OCI-M2 (cell line): ENCODE data around the gene NIT1.

Experiments
- DNase-seq: peaks from one replicate; lab custom pipeline; 2025; ENCODE audit not compliant: unreplicated experiment; lab: John Stamatoyannopoulos, UW

Gene NIT1, protein sequence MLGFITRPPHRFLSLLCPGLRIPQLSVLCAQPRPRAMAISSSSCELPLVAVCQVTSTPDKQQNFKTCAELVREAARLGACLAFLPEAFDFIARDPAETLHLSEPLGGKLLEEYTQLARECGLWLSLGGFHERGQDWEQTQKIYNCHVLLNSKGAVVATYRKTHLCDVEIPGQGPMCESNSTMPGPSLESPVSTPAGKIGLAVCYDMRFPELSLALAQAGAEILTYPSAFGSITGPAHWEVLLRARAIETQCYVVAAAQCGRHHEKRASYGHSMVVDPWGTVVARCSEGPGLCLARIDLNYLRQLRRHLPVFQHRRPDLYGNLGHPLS

DNA sequence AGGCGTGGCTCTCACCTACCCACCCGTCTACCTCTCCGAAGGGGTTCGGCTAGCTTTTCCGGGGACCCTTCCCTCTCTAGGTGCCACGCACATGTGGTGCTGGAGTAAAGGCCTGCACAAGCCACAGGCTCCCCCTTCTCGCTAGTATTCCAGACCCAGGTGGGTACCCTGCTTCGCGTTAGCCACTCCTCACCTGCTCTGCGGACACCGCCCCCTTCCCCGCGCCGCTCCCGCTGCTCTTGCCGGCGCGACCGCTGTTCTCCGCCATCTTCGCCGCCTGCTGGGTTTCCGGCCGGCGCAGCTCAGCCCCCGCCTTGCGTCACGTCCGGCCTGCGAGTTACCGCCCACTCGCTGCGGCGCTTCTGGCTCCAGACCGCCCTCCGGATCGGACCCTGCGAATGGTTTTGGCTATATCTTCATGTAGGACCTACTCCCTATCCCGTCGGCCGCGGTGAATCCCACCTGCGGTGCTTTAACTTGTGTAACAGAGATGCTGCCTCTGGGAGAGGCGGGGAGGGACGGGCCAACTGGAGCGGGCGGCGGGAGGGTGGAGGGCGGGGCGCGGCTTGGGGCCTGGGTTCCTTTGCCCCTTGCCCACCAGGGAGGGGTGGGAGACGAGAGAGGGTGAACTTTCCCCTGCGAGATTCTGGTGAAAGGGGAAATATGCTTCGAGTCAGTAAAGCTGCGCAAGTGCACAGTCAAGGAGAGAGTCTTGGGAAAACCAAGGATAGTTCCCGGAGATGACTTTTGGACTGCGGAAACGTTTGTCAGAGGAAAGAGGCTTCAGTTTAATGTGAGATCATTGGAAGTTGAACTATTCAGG lies at the start of gene NIT1, which contains the start of gene PFDN2:
TSS of gene NIT1 (plus strand) at position 347 of the 823 bp plus-strand sequence. CDS start at position 419, 72 bp downstream.
TSS of gene PFDN2 (minus strand) at position 279 of the 823 bp plus-strand sequence. CDS start at position 268, 11 bp downstream.
- DNase-seq = peak; percentile 35

DNA sequence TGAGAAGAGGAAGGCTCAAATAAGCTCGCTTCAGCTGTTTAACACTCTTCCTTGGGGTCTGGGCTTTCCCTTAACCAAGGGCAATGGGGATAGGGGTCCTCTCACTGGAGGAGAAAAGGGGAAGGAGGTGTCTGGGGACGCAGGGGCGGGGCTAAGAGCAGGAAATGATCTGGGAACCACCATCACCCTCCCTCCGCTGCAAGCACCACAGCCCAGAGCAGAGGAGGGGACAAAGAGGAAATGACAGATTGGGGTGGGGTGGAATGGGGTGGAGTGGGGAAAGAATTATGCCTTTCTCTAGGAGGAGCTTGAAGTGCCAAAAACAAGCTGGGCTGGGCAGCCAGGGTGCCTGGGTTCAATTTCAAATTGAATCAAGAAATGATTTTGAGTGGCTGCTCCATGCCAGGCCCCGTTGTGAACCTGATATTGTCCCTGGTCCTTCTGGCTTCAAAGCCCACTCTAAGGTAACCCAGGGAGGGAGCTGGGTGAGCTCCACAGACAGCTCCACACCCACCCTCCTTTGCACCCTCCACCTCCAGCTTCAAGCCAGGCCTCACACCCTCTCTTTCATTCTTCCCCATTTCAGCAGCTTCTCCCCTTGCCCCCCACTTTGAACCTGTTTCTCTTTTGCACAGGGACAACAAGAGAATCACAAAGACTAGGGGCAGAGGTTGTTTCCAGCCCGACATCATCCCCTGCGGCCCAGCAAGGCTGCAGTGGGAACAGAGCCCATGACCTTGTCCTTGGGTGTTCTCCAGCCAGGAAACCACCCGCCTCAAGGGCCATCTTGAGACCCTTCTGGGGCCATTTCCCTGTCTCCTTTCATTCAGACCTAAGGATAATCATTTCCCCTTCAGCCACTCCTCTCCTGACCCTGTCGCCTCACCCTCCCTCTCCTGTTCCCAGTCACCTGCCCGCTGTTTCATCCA lies 49.3 kb upstream of the NIT1 start:
- DNase-seq = peak; percentile 4

DNA sequence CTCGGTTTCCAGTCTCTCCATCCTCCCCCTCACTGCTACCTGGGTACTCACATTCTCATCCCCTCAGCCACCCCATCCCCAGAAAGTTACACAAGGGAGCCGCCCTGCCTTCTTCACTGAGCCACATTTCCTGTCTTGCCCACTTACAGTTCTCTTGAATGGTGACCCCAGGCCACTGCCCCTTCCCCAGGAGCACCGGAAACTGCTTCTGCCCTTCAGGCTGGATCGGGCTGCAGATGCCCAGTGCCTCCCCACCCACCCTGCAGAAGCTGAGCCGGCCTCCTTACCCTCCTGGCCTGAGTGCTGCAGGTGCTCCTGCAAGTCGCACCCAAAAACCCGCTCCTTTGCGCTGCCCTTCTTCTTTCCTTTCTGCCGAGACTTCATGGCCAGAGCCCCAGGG lies 48.7 kb upstream of the NIT1 start:
- DNase-seq = no peak

DNA sequence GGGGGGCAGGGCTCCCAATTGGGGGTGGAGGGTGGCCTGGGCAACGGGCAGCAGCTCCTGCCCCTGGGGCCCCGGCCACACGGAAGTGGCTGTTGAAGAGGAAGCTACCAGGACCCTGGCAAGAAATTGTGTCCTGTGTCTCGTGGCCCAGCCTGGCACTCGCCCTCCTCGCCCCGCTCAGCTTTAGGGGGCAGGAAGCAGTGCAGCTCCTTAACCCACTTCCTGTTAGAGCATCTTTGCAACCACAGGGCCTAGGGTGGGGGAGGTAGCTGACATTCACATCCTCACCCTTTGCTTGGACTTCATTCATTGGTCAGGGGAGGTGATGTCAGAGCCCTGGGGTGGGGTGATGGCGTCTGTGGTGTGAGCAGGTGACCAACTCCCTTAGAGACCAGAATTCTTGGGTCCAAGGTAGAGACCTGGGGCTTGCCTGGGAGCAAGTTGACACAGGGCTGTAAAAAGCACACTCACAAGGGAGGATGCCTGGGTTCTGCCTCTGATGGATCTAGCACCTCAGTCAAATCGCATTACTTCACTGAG lies 48.1 kb upstream of the NIT1 start, which contains the start of gene ARHGAP30:
TSS of gene ARHGAP30 (minus strand) at position 161 of the 540 bp plus-strand sequence. CDS start 267 bp downstream, outside the sequence.
- no peak for DNase-seq

DNA sequence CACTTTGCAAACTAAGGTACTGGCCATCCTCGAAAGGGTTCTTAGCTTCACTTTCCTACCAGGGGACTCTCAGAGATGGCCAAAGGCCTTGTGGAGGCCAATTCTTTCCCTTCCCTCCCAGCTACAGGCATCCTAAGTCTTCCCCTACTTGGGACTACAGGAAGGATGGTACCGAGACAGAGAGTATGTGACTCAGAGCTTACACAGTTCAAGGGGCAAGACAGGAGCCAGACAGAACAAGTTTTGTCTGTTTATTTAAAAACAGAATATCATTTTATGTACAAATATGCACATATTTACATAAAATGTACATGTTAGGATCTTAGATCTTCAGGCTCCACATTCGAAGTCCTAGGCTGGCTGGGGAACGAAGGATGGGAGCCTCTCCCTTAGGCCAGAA lies 47.1 kb upstream of the NIT1 start:
- DNase-seq = no peak

DNA sequence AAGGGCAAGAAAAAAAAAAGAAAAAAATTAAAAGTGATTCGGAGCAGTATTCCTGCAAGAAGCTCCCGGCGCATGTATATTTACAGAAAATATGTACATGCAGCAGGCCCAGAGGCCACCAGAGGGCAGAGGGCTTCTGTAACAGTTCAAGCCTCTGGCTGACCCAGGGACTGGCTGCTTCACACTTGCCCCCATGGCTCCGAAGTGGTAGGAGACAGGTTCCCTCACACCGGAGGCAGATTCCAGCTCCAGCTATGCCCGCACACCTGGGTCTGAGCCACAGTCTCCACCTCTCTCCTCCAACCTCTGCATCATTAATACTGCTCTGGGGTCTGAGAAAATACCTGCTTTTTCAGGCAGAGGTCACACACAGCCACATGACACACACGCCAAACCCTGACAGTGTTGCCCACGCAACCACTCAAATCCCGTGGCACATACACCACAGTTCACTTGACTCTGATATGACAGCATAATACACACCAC lies 46.0 kb upstream of the NIT1 start:
- no peak for DNase-seq

DNA sequence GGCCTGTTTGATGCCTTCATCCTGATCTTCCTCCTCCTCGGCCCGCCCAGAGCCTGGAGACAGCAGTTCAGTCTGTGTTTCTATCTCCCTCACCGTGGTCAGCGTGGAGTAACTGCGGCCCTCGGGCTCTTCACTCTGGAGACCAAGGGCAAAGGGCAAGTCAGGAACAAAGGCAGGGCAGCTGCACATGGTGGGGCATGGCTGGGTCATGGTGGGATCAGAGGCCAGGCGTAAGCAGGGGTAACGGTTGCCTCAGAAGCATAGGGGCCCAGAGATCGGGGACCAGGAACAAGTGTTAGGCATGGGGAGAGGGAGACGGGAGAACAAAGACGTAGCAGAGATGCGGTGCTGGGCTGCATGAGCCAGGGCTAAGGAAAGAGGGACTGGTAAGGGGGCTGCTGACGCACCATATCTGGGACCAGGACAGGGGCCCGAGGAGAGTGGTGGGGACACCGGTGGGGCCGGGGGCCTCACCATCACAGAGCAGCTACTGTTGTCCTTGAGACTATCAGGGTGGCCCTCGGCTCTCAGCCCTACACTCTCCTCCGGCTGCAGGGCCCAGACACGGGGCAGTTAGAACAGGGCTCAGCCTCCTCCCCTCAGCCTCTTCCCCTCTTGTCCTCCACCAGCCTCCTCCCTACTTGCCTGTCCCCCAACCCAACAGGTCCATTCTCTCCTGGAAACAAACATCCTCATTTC lies 45.0 kb upstream of the NIT1 start:
- DNase-seq = no peak

DNA sequence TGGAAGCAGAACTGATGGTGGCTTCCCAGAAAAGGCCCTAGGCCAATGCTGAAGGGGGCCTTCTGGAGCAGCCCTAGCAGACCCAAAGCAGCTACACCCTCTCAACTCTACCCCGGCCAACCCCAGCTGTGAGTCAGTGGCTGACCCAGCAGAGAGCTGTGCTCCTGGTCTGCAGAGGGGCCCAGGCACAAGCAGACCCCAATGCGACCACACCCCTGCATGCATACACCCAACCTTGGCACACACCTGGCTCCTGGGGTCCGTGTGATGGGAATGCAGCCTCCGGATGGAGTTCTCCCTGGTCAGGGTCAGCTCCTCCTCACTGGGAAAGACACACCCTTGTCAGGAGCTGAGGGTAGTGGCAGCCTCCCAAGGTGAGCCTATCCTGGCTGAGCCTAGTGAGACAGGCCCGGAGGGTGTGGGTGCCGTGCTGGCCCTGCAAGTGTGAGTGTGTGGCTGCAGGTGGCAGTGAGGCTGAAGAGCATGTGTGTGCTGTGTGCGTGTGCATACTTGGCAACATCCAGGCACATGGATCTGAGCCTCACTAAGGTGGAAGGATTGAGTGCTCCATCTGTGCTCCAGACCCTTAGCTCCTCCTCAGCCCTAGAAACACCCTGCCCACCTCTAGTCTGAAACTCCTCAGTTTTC lies 44.3 kb upstream of the NIT1 start:
- DNase-seq = no peak

DNA sequence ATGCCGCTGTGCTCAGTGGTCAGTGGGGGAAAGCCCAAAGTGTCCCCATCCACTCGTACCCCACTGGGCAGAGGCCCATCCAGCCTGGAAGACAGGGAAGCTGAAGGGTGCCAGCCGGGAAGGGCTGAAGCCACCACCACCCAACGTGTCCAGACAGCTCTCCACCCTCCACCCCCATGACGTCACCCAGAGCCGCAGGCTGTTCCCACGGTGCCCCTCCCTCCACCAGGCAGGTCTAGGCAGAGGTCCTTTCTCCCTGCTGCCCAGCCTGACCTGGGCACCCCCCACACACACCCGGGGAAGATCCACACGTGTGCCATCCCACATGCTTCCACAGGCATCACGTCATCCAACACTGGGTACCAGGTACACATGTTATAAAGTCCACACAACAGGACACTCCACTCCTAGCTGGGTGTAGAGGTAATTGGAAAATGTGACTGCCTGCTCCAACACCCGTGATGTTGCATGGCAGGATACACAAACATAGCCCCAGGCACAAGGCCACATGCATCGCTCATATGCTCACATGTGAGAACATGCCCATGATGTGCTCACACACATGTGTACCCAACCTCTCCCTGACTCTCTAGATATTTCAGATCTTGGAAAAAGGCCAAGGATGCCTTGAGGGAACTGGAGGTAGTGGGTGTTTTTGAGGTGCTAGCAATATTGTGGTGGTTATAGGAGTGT lies 43.1 kb upstream of the NIT1 start:
- no peak for DNase-seq

DNA sequence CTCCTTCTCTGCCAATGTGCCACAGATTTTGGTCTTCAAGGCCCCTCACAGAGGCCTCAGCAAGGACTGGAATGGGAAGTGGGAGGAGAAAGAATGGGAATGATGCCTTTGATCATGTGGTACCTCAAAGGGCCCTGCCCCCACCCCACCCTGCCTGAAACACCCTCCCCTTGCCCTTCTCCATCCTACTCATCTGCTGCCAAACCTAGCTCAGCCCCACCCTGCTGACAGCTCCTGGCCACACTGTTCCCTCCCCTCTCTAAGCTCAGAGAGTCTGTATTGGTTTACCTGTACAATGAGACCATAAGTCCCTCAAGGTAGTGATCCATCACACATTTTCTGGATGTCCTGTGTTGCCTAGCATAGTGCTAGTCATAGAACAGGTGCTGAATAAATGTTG lies 41.5 kb upstream of the NIT1 start:
- DNase-seq = no peak

DNA sequence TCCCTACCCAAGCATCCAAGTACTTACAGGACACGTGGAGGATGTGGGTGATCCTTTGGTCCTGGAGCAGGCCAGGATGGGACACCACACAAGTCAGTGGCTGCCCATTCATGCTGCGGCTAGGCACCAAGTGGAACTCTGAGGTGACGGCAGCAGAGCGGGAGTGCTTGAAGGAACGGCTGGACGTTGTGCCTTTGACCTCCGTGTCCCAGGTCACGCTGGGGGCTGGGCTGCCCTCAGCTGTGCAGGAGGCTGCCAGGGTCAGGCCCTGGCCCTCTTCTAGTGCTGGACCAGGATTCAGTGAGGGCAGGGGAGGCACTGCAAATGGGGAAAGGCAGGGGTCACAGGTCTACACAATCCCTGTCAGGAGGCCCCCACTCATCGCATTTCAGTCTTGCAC lies 40.5 kb upstream of the NIT1 start:
- DNase-seq = no peak

DNA sequence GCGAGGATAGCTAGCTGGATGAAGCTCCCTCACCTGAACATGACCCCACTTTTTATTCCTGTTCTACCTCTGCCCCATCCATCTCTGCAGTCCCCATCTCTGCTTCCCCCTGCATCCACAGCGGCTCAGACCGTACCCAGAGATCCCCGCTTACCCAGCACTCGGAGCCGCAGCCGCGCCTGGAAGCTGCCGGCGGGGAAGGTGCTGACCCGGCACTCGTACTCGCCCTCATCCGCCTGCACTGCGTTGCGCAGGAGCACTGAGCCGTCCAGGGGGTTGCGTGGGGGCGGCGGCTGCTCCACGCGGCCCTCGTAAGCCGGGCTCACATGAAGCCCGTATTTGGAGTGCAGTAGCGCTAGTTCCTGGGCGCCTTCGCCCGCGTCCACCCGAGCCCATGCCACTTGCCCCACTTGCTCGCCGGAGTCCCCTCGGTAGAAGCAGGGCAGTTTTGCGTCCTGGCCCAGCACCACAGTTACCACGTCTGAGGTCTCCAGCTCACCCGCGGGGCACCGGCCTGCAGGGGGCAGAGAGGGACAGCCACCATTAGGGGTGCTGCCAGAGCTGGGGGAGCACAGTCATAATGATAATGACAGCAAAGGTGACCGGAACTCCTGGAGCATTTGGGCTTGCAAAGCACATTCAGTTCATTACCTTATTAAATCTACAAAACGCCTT lies 38.3 kb upstream of the NIT1 start:
- no peak for DNase-seq

DNA sequence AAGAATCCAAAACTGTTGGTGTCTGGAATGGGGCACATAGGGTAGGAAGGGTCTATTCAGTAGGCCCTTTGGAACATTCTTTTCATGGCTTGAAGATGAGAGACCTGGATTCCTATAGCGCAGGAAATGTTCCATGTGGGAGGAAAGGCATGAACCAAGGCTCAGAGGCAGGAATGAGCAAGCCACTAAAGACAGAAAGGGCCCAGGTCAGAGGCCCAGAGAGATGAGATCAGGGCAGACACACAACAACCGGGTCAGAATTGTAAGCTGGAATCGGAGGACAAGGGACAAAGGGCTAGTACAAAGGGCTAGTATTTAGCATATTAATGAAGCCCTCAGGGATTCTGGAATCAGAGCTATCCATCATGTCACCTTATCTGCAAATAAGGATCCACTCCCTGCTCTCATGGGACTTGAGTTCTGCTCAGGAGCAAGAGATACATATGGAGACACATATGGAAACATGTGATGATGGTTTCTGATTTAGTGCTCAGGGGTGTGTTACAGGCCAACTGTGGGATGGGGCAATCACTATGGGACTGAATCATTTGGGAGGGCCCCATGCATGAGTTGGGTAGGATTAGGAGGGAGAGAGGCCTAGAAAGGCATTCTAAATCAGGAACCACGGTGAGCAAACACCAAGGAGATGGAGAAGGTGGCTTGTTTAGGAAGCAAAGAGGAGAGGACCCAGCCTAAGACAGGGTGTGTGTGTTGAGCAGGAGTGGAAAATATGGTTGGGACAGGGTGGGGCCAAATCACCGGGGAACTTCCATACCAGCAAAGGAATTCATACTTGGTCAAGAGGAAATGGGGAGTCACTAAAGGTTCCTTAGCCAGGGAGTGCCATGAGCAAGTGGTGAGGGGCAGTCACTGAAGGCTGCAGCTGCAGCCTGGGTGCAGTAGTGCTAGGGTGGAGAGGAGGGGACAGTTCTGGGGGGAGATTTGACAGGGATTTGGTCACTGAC lies 37.2 kb upstream of the NIT1 start:
- DNase-seq = no peak

DNA sequence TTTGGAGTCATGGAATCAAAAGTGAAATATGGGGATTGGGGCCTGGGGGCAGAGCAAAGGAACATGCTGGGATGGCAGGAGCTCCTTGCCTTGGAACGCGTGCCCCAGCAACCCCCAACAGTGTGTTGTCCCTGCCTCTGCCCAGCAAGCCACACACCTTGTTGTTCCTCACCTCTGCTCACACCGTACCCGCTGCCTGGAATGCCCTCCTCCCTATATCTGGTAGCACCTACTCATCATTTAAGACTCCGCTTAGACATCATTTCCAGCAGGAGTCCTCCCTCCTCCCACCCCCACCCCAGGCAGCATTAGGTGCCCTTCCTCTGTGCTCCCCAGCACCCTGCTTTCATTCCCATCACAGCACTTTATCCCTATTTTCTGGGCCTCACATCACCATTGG lies 36.4 kb upstream of the NIT1 start:
- DNase-seq = no peak

DNA sequence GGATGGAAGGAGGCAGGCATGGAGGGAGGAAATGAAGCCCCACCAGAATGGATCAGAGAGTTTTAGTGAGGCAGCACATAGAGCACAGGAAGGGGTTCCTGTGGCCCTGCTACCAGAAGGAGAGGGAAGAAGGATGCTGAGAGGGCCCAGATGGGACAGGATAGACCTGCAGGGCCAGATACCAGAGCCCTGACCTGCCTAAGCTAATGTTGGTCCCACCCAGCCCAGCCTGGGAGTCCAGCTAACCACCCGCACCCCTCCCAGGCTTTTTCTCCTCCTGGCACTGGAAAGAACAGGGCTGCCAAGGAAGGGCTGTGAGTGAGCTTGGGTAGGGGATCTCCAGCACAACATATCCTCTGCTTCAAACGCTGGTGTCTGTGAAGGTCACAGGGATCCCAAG lies 35.4 kb upstream of the NIT1 start:
- DNase-seq = no peak

DNA sequence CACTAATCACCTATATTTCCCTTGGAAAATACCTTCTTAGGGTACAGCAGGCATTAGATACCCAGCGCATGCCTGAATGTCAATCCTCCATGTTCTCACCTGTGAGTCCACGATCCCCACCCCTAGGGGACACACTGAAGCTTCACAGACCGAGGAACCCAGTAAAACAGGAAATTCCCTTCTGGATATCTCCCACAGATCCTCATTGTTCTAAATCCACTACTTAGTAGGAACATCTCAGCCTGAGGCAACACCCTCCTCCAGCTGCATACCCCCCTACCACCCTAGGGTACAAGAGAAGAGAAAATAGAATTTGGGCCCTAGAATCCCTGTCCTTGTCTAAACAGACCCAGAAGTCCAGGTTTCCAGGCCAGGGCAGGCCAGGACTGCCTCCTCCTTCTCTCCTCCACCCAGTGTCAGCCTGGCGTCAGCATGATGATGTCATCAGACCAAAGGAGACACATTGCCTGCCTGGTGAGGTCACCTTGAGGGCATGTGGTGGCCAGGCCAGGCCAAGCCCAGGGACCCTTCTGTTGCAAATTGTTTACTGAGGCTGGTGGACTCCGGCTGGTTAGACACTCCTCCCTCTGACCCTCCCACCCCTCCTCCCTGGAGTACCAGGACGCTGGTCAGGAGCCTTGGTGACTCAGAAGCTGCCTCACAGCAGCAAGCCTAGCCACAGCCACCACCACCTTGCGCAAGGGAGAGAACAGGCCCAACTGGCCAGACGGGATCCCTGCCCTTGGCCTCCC lies 34.7 kb upstream of the NIT1 start:
- DNase-seq = no peak
